GM12878 (cell line): ENCODE results near the gene FAM9C. TPM values are rescaled to one million over a fixed set of nuclear protein-coding genes. Genes with fewer than 3 reads are reported as not detected.
A peak's percentile ranks its signal among the peaks of the same experiment; 100 is the strongest.

Source experiments
- ATF2 ChIP-seq: IDR thresholded peaks from 2 replicates; pipeline ENCODE4 v1.6.1; 2012; ENCODE audit warnings: low read length, inconsistent platforms
- BCL11A ChIP-seq: IDR thresholded peaks from 2 replicates; pipeline ENCODE4 v1.6.1; 2011; ENCODE audit warnings: low read depth, low read length
- BCLAF1 ChIP-seq: fragments of 450-650 bp; IDR thresholded peaks from 2 replicates; pipeline ENCODE4 v1.6.1; 2017; ENCODE audit warnings: antibody characterized with exemption, mild to moderate bottlenecking, moderate library complexity
- BRCA1 ChIP-seq: IDR thresholded peaks from 2 replicates; pipeline ENCODE4 v1.6.1; 2011; ENCODE audit warnings: low read depth, low read length, improper control_type of control experiment
- CBX3 ChIP-seq: fragments of 200-600 bp; sonication (generic); IDR thresholded peaks from 2 replicates; pipeline ENCODE4 v1.6.1; 2016; ENCODE audit warnings: low read depth, borderline replicate concordance
- EP300 ChIP-seq, 2 experiments: fragments of 150-350 bp in 1 of 2; IDR thresholded peaks; 2 replicates each; pipeline ENCODE4 v1.6.1; 2011 to 2012; ENCODE audit warnings: low read depth in 2 of 2, low read length in 2 of 2, borderline replicate concordance in 1 of 2, improper control_type of control experiment in 1 of 2, inconsistent platforms in 1 of 2; ENCODE audit not compliant: control insufficient read depth in 1 of 2
- HDGF ChIP-seq: fragments of 450-650 bp; IDR thresholded peaks from 2 replicates; pipeline ENCODE4 v1.6.1; 2016; ENCODE audit warnings: antibody characterized with exemption
- HSF1 ChIP-seq: fragments of 150-350 bp; IDR thresholded peaks from 2 replicates; pipeline ENCODE4 v1.6.1; 2014; ENCODE audit warnings: mild to moderate bottlenecking, low read depth, low read length
- KDM1A ChIP-seq: fragments of 200-600 bp; sonication (generic); IDR thresholded peaks from 2 replicates; pipeline ENCODE4 v1.6.1; 2016; ENCODE audit warnings: borderline replicate concordance
- LARP7 ChIP-seq: fragments of 450-650 bp; IDR thresholded peaks from 2 replicates; pipeline ENCODE4 v1.6.1; 2017; ENCODE audit warnings: mild to moderate bottlenecking
- MEF2B ChIP-seq: fragments of 450-650 bp; IDR thresholded peaks from 2 replicates; pipeline ENCODE4 v1.6.1; 2018; ENCODE audit warnings: mild to moderate bottlenecking, moderate library complexity; ENCODE audit not compliant: partially characterized antibody, poor library complexity, severe bottlenecking
- MLLT1 ChIP-seq: fragments of 450-650 bp; IDR thresholded peaks from 2 replicates; pipeline ENCODE4 v1.6.1; 2016; ENCODE audit warnings: mild to moderate bottlenecking
- MTA3 ChIP-seq: IDR thresholded peaks from 2 replicates; pipeline ENCODE4 v1.6.1; 2012; ENCODE audit warnings: low read length, inconsistent platforms, borderline replicate concordance
- MYB ChIP-seq: fragments of 150-350 bp; IDR thresholded peaks from 2 replicates; pipeline ENCODE4 v1.6.1; 2014; ENCODE audit warnings: mild to moderate bottlenecking, low read depth, low read length, borderline replicate concordance
- NR2C2 ChIP-seq: IDR thresholded peaks from 2 replicates; pipeline ENCODE4 v1.6.1; 2011; ENCODE audit warnings: borderline replicate concordance, low read depth; ENCODE audit not compliant: control insufficient read depth, insufficient read length
- POLR2A ChIP-seq: IDR thresholded peaks from 2 replicates; pipeline ENCODE4 v1.6.1; 2011; ENCODE audit warnings: low read depth, mild to moderate bottlenecking, low read length
- POLR2AphosphoS2 ChIP-seq: IDR thresholded peaks from 2 replicates; pipeline ENCODE4 v1.6.1; 2011; ENCODE audit warnings: low read depth, mild to moderate bottlenecking, low read length, improper control_type of control experiment, moderate library complexity
- POU2F2 ChIP-seq: IDR thresholded peaks from 3 replicates; pipeline ENCODE4 v1.6.1; 2011; ENCODE audit warnings: low read depth, mild to moderate bottlenecking, low read length, borderline replicate concordance
- RFX5 ChIP-seq: IDR thresholded peaks from 2 replicates; pipeline ENCODE4 v1.6.1; 2011; ENCODE audit warnings: low read depth, low read length, improper control_type of control experiment
- RUNX3 ChIP-seq: IDR thresholded peaks from 2 replicates; pipeline ENCODE4 v1.6.1; 2012; ENCODE audit warnings: low read length, inconsistent platforms
- SIN3A ChIP-seq: IDR thresholded peaks from 2 replicates; pipeline ENCODE4 v1.6.1; 2012; ENCODE audit warnings: low read depth, low read length, improper control_type of control experiment
- TCF3 ChIP-seq: IDR thresholded peaks from 2 replicates; pipeline ENCODE4 v1.6.1; 2012; ENCODE audit warnings: low read depth, mild to moderate bottlenecking, low read length, borderline replicate concordance; ENCODE audit not compliant: insufficient read depth
- polyA plus RNA-seq, 11 experiments: library from polyadenylated mRNA; depleted of rRNA in 4 of 11; unstranded in 6 of 11; stranded (reverse) in 5 of 11; fragments of >200 nt; fragmentation: Nextera tagmentation in 4 of 11; fragmentation: Illumina TruSeq in 1 of 11; extraction: Ambion mirVana in 4 of 11; extraction: Trizol in 1 of 11; gene quantifications; 1 replicate in 1 of 11; 2 replicates in 10 of 11; pipeline versions ENCODE4 v1.2.1 to v1.2.3, GENCODE V29; 2011 to 2016; ENCODE audit warnings: inconsistent platforms in 2 of 11, missing spikeins in 2 of 11, low read depth in 1 of 11
- total RNA-seq, 4 experiments: library from RNA; depleted of rRNA in 3 of 4; stranded (reverse); fragments of >200 nt in 3 of 4; fragmentation: Illumina TruSeq in 1 of 4; extraction: Trizol in 1 of 4; gene quantifications; 2 replicates each; pipeline versions ENCODE4 v1.2.1 to v1.2.3, GENCODE V29; 2013 to 2021

Gene FAM9C
- total and polyA plus RNA-seq, 10 of the 15 experiments (the other 5 are each of a cell fraction or from before 2014, with no cell fraction given): 0.01 to 0.03 TPM; not detected in 8

- no peak for TF ChIP-seq BCLAF1
- no peak for TF ChIP-seq TCF3
- no peak for TF ChIP-seq POLR2A
- TF ChIP-seq MEF2B: peak; percentile 58
- TF ChIP-seq ATF2: peak; percentile 79
- no peak for TF ChIP-seq HSF1
- TF ChIP-seq RFX5: no peak
- TF ChIP-seq MYB: no peak
- TF ChIP-seq CBX3: no peak
- TF ChIP-seq BCL11A: peak; percentile 76
- peak; percentile 64; the same call in 1 of the 3 replicates for TF ChIP-seq POU2F2
- TF ChIP-seq SIN3A: no peak
- TF ChIP-seq POLR2AphosphoS2: no peak
- no peak for TF ChIP-seq BRCA1
- TF ChIP-seq RUNX3: peak; percentile 61
- no peak for TF ChIP-seq LARP7
- peak; percentile 42; the same call in 1 of the 2 replicates for TF ChIP-seq MLLT1
- no peak for TF ChIP-seq KDM1A
- peak; percentile 85 to 95; a peak in 3 of 4 replicates for TF ChIP-seq EP300 (IDR thresholded peaks at IDR 0.05; ENCODE audit: borderline replicate concordance in 1 of 2, control insufficient read depth in 1 of 2, low read depth in 2 of 2, low read length in 2 of 2)
- TF ChIP-seq HDGF: no peak
- TF ChIP-seq MTA3: no peak
- no peak for TF ChIP-seq NR2C2
These were observed 7.2 kb upstream of the FAM9C start (continued) for GRCh38 chrX:13051529-13052172.
